Left lung (tissue), 10 donors: ENCODE results near the gene PDE4D. TPM values are rescaled to one million over a fixed set of nuclear protein-coding genes. Genes with fewer than 3 reads are reported as not detected.

Experiments
- ATAC-seq: fragments of 200-7000 bp; cut with Tn5 transposase; one replicate; pipeline ENCODE4 v1.9.1; 2020; ENCODE audit warnings: moderate library complexity
- DNase-seq, 4 donors: peaks; one replicate each; pipeline ENCODE4 v3.0.0-alpha.2; 2013 to 2020
- H3K27ac ChIP-seq, 2 donors: fragments of 200-600 bp; sonication (generic) in 1 of 2; one replicate each; pipeline versions ENCODE4 v1.5.0 to v1.8.0; 2020 to 2021
- H3K27me3 ChIP-seq, 2 donors: fragments of 200-600 bp; sonication (generic) in 1 of 2; one replicate each; pipeline versions ENCODE4 v1.5.0 to v1.8.0; 2020 to 2021
- H3K36me3 ChIP-seq, 2 donors: fragments of 200-600 bp; sonication (generic) in 1 of 2; one replicate each; pipeline versions ENCODE4 v1.5.0 to v1.8.0; 2020 to 2021
- H3K4me1 ChIP-seq, 2 donors: fragments of 200-600 bp; one replicate each; pipeline ENCODE4 v1.8.0; 2021
- H3K4me3 ChIP-seq, 2 donors: fragments of 200-600 bp; sonication (generic) in 1 of 2; one replicate each; pipeline versions ENCODE4 v1.5.0 to v1.8.0; 2020 to 2021; ENCODE audit warnings: mild to moderate bottlenecking in 1 of 2
- H3K9me3 ChIP-seq, 2 donors: fragments of 200-600 bp; sonication (generic) in 1 of 2; one replicate each; pipeline versions ENCODE4 v1.5.0 to v1.8.0; 2020 to 2021
- CTCF ChIP-seq, 2 donors: fragments of 200-600 bp; sonication (generic) in 1 of 2; IDR thresholded peaks; one replicate each; pipeline versions ENCODE4 v1.5.0 to v1.8.0; 2021; ENCODE audit warnings: antibody characterized with exemption in 2 of 2
- intact Hi-C, 2 donors: fragments of 100-400 bp; cut with DNase I; formaldehyde crosslinking; loops; one replicate each; pipeline versions ENCODE4 v1.11.2 to v1.14.2; 2022
- polyA plus RNA-seq, 6 donors: library from polyadenylated mRNA; unstranded; fragments of 120-200 nt; gene quantifications; one replicate each; pipeline ENCODE4 v1.2.1, GENCODE V29; 2013; ENCODE audit not compliant: insufficient read length in 6 of 6
- total RNA-seq, 2 donors: library from RNA; stranded (reverse); fragmentation: NEBNext Ultra II Directional; extraction: Animal tissue kit (Norgen Biotek cat#: 25700); gene quantifications; one replicate each; pipeline ENCODE4 v1.2.1, GENCODE V29; 2021
- donor health status: DM: no; HTN: yes; CAD: no.
- donor health status: DM: no; HTN: no; CAD: no.

The PDE4D gene
- total and polyA plus RNA-seq, 8 donors = 21.4 to 57.1 (median 25.4) TPM

DNA sequence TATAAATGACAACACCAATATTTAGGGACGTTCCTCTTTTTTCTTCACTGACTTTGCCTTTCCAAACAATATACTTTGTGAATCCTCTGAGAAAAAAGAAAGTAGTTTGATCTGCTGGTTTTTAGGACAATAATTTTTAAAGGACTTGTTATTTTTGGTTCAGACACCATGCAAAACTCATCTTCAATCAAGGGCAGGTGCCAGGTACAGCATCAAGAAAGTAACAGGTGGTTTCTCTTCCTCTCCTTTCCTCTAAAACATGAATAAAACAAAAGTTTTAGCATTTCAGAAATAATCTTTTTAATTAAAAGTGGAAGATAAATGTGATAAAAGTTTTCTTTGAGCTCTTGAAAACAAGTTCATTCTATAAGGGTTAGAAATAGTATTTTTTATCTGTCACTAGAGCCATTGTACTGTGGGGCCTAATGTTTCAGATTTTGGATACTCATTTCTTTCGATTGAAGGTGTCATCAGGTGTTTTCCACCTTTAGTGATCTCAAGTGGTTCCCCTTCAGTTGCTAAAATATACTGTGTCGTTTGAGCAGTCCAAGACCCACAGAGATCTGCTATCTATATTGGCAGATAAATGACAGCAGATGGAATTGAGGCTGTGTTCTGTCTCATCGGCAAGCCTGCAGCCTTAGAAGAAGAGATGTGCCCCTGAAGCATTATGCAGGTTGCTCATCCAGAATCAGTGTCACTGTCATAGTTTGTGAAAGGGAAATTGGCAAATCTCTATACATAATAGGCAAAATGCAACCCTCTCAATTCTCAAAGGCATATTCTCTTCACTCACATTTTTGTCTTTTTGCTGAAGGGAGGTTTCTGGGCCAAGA lies 499.7 kb downstream of the PDE4D start:
- no peak overlapping the region for H3K27ac ChIP-seq
- no peak for DNase-seq
- H3K36me3 ChIP-seq = no peaks in the 10 kb centered on the region
- H3K4me3 ChIP-seq = no peak overlapping the region
- no peaks in the 10 kb centered on the region for H3K9me3 ChIP-seq
- no peaks in the 10 kb centered on the region for H3K27me3 ChIP-seq
- TF ChIP-seq CTCF (IDR thresholded peaks at IDR 0.05) = no peak
- intact Hi-C loops = loop anchor here in 1 of 2 donors (5.0 kb wide), 1 partner anchor 398 kb away; no protein-coding TSS in a partner anchor
- no peak for ATAC-seq
- no peaks in the 10 kb centered on the region for H3K4me1 ChIP-seq

DNA sequence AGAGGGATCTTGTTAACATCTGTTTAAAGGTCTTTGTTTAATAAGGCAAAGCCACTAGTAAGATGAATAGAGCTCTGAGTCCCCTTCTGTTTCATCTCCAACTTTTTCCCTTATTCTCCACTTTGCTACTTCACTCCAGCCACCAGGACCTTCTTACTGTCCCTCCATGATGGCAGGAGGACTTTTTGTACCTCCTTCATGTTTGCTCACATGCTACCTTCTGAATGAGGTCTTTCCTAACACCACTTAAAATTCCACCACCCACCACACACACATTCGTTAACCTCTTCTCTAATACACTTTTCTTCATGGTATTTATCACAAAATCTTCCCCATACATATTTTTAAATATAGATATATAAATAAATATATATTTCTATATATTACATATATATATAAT lies 501.9 kb downstream of the PDE4D start:
- intact Hi-C loops = loop anchor here in 1 of 2 donors (5.0 kb wide), 1 partner anchor 401 kb away; no protein-coding TSS in a partner anchor
- ATAC-seq = peak; percentile 47

GRCh38 chr5:59390989-59391388 lies 502.5 kb downstream of the PDE4D start:
- intact Hi-C loops = loop anchor here in 1 of 2 donors (5.0 kb wide), 1 partner anchor 401 kb away; no protein-coding TSS in a partner anchor
- DNase-seq (no peak), ATAC-seq (peak; percentile 38)
- no peaks in the 10 kb centered on the region for H3K9me3 ChIP-seq
- no peak overlapping the region for H3K27ac ChIP-seq
- H3K27me3 ChIP-seq = no peaks in the 10 kb centered on the region
- TF ChIP-seq CTCF (IDR thresholded peaks at IDR 0.05) = no peak
- no peaks in the 10 kb centered on the region for H3K4me1 ChIP-seq
- H3K4me3 ChIP-seq = no peak overlapping the region
- H3K36me3 ChIP-seq = no peaks in the 10 kb centered on the region

More for the DNA sequence above, 501.9 kb downstream of the PDE4D start:
- H3K27ac ChIP-seq = no peak overlapping the region
- no peaks in the 10 kb centered on the region for H3K4me1 ChIP-seq
- no peak for DNase-seq
- H3K9me3 ChIP-seq = no peaks in the 10 kb centered on the region
- H3K4me3 ChIP-seq = no peak overlapping the region
- no peak for TF ChIP-seq CTCF (IDR thresholded peaks at IDR 0.05)
- H3K36me3 ChIP-seq = no peaks in the 10 kb centered on the region
- no peaks in the 10 kb centered on the region for H3K27me3 ChIP-seq

- intact Hi-C loops = loop anchor here in 1 of 2 donors (5.0 kb wide), 1 partner anchor 402 kb away; no protein-coding TSS in a partner anchor
- no peaks in the 10 kb centered on the region for H3K4me1 ChIP-seq
- no peaks in the 10 kb centered on the region for H3K27me3 ChIP-seq
- peak; percentile 66 for ATAC-seq
- DNase-seq = peak in 2 of 4 donors; percentile 31 to 58
- TF ChIP-seq CTCF (IDR thresholded peaks at IDR 0.05) = peak; percentile 48 to 56
- no peaks in the 10 kb centered on the region for H3K9me3 ChIP-seq
- no peaks in the 10 kb centered on the region for H3K36me3 ChIP-seq
- H3K27ac ChIP-seq = no peak overlapping the region
- H3K4me3 ChIP-seq = no peak overlapping the region
Observed at GRCh38 chr5:59390074-59390659, 503.4 kb downstream of the PDE4D start.

GRCh38 chr5:59387127-59387526 lies 506.4 kb downstream of the PDE4D start:
- H3K9me3 ChIP-seq = no peaks in the 10 kb centered on the region
- no peaks in the 10 kb centered on the region for H3K4me1 ChIP-seq
- TF ChIP-seq CTCF (IDR thresholded peaks at IDR 0.05) = no peak
- H3K4me3 ChIP-seq = no peak overlapping the region
- DNase-seq = no peak
- no peaks in the 10 kb centered on the region for H3K36me3 ChIP-seq
- no peak overlapping the region for H3K27ac ChIP-seq
- intact Hi-C loops = no loop called here
- ATAC-seq = no peak
- H3K27me3 ChIP-seq = no peaks in the 10 kb centered on the region
